Type B pancreatic cell (in vitro differentiated cells): ENCODE measurements around the gene ATP6V1F. TPM values are rescaled to one million over a fixed set of nuclear protein-coding genes. Genes with fewer than 3 reads are reported as not detected.

Experiments
- DNase-seq: peaks from one replicate; pipeline ENCODE4 v3.0.0; 2021; ENCODE audit warnings: mixed read lengths; ENCODE audit not compliant: unreplicated experiment; ENCODE audit errors: extremely low spot score
- H3K27ac Mint-ChIP-seq: 2 replicates; pipeline ENCODE4 v1.8.0; 2021; ENCODE audit warnings: mild to moderate bottlenecking, mixed read lengths
- H3K27me3 Mint-ChIP-seq: 2 replicates; pipeline ENCODE4 v1.8.0; 2021; ENCODE audit warnings: mixed read lengths
- H3K36me3 Mint-ChIP-seq: 2 replicates; pipeline ENCODE4 v1.8.0; 2021; ENCODE audit warnings: mixed read lengths
- H3K4me1 Mint-ChIP-seq: one replicate; pipeline ENCODE4 v1.8.0; 2021; ENCODE audit warnings: mixed read lengths; ENCODE audit not compliant: unreplicated experiment
- H3K4me3 Mint-ChIP-seq: 2 replicates; pipeline ENCODE4 v1.8.0; 2021; ENCODE audit warnings: mild to moderate bottlenecking, mixed read lengths
- H3K9me3 Mint-ChIP-seq: 2 replicates; pipeline ENCODE4 v1.8.0; 2021; ENCODE audit warnings: mixed read lengths
- total RNA-seq: library from RNA; stranded (reverse); gene quantifications from 2 replicates; pipeline ENCODE4 v1.2.1, GENCODE V29; 2021; ENCODE audit warnings: low replicate concordance
- TF ChIP-seq, protein P1 (sequence below): fragments of 200-600 bp; sonication (generic); conservative IDR thresholded peaks from 2 replicates; pipeline ENCODE4 v1.5.0; 2021; ENCODE audit warnings: antibody characterized with exemption, mild to moderate bottlenecking

Gene ATP6V1F
- total RNA-seq, 1 donor from 2014 or later, result 144 TPM

DNA sequence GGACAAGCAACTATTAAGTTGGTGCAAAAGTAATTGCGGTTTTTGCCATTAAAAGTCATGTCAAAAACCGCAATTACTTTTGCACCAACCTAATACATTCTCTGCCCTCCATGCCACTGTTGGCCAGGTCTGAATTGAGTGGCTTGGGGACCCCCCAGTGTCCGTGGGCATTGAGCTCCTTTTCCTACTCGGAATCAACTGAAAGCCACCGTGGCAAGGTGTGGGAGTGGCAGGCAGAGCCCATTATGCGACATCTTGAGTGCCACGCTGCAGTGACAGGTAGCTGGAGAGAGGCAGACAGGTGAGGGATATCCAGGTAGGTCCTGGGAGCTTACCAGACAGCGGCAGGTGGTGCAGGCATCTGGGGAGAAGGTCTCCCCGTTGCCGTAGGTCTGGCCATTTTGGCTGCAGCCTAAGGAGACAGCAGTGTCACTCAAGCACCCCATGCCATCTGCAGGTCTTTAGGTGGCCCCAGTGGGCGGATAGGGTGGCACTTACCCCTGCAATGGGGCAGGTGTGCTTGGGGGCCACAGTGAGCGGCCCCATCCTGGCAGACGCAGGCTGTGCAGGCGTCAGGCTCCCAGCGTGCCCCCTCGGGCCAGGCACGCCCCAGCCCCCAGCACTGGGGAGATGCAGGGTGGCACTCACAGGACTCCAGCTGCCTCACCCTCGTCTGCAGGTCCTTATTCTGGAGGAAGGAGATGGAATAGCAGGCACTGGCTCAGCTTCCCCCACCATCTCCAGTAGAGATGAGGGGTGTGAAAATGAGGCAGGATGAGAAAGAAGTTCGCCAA lies 44.3 kb downstream of the ATP6V1F start:
- Mint-ChIP-seq H3K27me3 (peaks cover 41% of the 10 kb centered on the region), H3K27ac (no peak overlapping the region), H3K4me3 (no peak overlapping the region), H3K36me3 (no peaks in the 10 kb centered on the region), H3K4me1 (peaks cover 30% of the 10 kb centered on the region), H3K9me3 (no peaks in the 10 kb centered on the region)
- TF ChIP-seq, protein P1, sequence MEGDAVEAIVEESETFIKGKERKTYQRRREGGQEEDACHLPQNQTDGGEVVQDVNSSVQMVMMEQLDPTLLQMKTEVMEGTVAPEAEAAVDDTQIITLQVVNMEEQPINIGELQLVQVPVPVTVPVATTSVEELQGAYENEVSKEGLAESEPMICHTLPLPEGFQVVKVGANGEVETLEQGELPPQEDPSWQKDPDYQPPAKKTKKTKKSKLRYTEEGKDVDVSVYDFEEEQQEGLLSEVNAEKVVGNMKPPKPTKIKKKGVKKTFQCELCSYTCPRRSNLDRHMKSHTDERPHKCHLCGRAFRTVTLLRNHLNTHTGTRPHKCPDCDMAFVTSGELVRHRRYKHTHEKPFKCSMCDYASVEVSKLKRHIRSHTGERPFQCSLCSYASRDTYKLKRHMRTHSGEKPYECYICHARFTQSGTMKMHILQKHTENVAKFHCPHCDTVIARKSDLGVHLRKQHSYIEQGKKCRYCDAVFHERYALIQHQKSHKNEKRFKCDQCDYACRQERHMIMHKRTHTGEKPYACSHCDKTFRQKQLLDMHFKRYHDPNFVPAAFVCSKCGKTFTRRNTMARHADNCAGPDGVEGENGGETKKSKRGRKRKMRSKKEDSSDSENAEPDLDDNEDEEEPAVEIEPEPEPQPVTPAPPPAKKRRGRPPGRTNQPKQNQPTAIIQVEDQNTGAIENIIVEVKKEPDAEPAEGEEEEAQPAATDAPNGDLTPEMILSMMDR, result no peak
- no peak for DNase-seq

DNA sequence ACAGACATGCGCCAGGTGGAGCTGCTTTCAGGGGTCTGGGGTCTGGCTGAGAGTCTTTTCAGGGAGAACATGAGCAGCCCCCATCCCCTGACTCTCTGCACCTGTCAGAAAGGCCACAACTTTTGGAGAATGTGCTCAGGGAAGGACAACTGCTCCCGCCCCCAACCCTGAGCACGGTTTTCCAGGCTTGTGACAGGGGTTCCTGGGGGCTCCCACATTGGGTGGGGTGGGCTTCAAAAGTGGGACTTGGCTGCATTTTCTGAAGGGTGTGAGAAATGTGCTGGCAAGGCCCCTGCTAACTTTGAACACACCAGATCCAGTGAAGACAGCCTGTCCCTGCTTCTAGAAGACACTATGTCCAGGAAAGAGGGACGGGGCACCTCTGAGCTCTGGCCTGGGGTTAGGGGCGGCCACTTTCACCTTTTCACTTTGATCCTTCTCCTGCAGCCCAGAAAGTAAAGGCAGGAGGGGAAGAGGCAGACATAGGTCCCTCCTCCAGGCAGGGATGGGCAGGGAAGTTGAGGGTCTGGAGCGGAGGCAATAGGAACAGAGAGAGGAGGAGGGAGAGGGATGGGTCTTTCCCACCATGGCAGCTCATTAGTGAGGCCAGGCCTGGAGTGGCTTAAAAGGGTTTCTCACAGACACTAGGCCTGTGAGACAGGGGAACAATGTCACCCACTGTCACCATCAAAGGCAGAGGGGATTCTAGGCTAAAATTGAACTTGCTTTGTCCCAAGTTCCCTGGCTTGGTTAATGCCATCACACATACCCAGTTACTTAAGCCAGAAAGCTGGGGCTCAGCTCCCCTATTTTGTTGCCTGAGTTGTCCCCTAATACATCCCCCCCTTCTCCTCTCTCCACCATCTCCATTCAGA lies 46.3 kb downstream of the ATP6V1F start:
- Mint-ChIP-seq H3K4me1 (peaks cover 29% of the 10 kb centered on the region), H3K36me3 (no peaks in the 10 kb centered on the region), H3K27me3 (peaks cover 45% of the 10 kb centered on the region), H3K9me3 (no peaks in the 10 kb centered on the region), H3K4me3 (peak overlapping the region; percentile 83), H3K27ac (peak overlapping the region; percentile 61)
- TF ChIP-seq, protein P1, result no peak
- DNase-seq, result no peak

DNA sequence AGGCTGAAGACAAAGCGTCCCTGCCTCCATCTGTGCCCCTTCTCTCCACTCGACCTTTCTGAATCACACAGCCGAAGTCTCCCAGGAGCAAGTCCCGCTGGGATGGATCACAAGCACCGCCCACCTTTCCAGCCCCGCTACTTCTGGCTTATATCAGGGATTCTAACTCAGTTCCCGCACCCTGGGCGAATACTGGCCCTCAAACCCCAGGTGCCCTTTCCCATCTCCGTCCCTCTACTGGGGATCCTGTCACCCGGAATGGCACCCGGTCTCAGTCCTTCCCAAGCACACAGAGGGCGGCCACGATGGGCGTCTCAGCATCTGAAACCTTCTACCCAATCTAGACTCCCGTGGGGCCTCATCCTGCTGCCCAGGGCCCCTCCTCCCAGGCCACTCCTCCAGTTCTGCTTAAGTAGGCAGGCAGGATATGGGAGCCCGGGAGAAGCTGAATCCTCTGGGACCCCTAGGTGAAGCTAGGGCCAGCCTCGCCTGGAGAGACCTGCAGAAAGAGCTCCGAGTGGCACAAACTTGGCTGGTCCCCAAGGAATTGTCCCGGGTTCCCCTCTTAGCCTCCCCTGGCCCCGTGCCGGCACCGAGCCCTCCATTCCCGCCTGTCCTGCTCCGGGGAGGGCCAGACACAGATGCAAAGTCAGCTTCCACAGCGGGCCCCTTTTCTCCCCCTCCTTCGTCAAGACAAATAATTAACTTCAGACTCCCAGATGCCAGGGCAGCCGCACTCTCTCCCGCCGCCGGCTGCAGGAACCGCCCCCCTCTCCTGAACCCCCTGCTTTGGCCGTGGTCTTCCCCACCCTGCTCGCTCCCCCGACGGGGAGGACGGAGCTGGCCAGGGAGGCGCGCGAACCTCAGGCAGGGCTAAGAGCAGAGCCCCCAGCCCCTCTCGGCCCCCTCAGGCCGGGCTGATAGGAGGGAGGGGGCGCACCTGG lies 47.2 kb downstream of the ATP6V1F start:
- H3K9me3 Mint-ChIP-seq, result no peaks in the 10 kb centered on the region
- TF ChIP-seq, protein P1, result no peak
- H3K27me3 Mint-ChIP-seq, result peaks cover 52% of the 10 kb centered on the region
- peak overlapping the region; percentile 83 for H3K4me3 Mint-ChIP-seq
- no peaks in the 10 kb centered on the region for H3K36me3 Mint-ChIP-seq
- DNase-seq, result no peak
- peak overlapping the region; percentile 61 for H3K27ac Mint-ChIP-seq
- peaks cover 29% of the 10 kb centered on the region for H3K4me1 Mint-ChIP-seq

DNA sequence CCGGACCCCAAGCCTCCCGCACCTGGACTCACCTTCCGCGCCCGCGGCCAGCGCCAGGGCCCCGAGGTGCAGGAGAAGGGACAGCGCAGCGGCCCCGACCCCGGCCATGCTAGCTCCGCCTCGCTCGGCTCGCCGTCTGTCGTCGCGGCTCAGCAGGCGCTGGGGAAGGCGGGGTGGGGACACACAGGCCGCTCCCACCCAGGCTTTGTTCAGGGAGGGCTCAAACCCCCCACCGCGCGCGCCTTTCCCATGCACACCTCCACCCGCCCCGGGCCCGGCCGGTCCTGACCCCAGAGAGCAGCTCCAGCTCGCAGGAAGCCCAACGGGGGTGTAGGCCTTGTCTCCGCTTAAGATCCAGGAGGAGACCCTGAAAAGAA lies 47.9 kb downstream of the ATP6V1F start, which contains the start of gene KCP:
Gene KCP (minus strand): TSS at position 141 of the 377 bp plus-strand sequence. CDS start 33 bp downstream, at position 108.
- H3K27ac Mint-ChIP-seq, result peak within 1 kb of the TSS; percentile 61

More for the DNA sequence above, 47.9 kb downstream of the ATP6V1F start, which contains the start of gene KCP:
- Mint-ChIP-seq H3K4me1 (peaks cover 33% of the 10 kb centered on the region), H3K36me3 (no peaks in the 10 kb centered on the region), H3K27me3 (peaks cover 53% of the 10 kb centered on the region), H3K4me3 (peak within 1 kb of the TSS; percentile 83), H3K9me3 (no peaks in the 10 kb centered on the region)
- TF ChIP-seq, protein P1, result no peak
- DNase-seq, result no peak
